Left lung (tissue), 10 donors: ENCODE results near the gene PRDM12. TPM values are rescaled to one million over a fixed set of nuclear protein-coding genes. Genes with fewer than 3 reads are reported as not detected.

Experiments
- ATAC-seq: fragments of 200-7000 bp; cut with Tn5 transposase; one replicate; pipeline ENCODE4 v1.9.1; 2020; ENCODE audit warnings: moderate library complexity
- DNase-seq, 4 donors: peaks; one replicate each; pipeline ENCODE4 v3.0.0-alpha.2; 2013 to 2020
- H3K27ac ChIP-seq, 2 donors: fragments of 200-600 bp; sonication (generic) in 1 of 2; one replicate each; pipeline versions ENCODE4 v1.5.0 to v1.8.0; 2020 to 2021
- H3K27me3 ChIP-seq, 2 donors: fragments of 200-600 bp; sonication (generic) in 1 of 2; one replicate each; pipeline versions ENCODE4 v1.5.0 to v1.8.0; 2020 to 2021
- H3K36me3 ChIP-seq, 2 donors: fragments of 200-600 bp; sonication (generic) in 1 of 2; one replicate each; pipeline versions ENCODE4 v1.5.0 to v1.8.0; 2020 to 2021
- H3K4me1 ChIP-seq, 2 donors: fragments of 200-600 bp; one replicate each; pipeline ENCODE4 v1.8.0; 2021
- H3K4me3 ChIP-seq, 2 donors: fragments of 200-600 bp; sonication (generic) in 1 of 2; one replicate each; pipeline versions ENCODE4 v1.5.0 to v1.8.0; 2020 to 2021; ENCODE audit warnings: mild to moderate bottlenecking in 1 of 2
- H3K9me3 ChIP-seq, 2 donors: fragments of 200-600 bp; sonication (generic) in 1 of 2; one replicate each; pipeline versions ENCODE4 v1.5.0 to v1.8.0; 2020 to 2021
- intact Hi-C, 2 donors: fragments of 100-400 bp; cut with DNase I; formaldehyde crosslinking; loops; one replicate each; pipeline versions ENCODE4 v1.11.2 to v1.14.2; 2022
- polyA plus RNA-seq, 6 donors: library from polyadenylated mRNA; unstranded; fragments of 120-200 nt; gene quantifications; one replicate each; pipeline ENCODE4 v1.2.1, GENCODE V29; 2013; ENCODE audit not compliant: insufficient read length in 6 of 6
- total RNA-seq, 2 donors: library from RNA; stranded (reverse); fragmentation: NEBNext Ultra II Directional; extraction: Animal tissue kit (Norgen Biotek cat#: 25700); gene quantifications; one replicate each; pipeline ENCODE4 v1.2.1, GENCODE V29; 2021
- TF ChIP-seq, protein P1 (sequence below), 2 donors: fragments of 200-600 bp; sonication (generic) in 1 of 2; IDR thresholded peaks; one replicate each; pipeline versions ENCODE4 v1.5.0 to v1.8.0; 2021; ENCODE audit warnings: antibody characterized with exemption in 2 of 2
- donor health status: DM: no; HTN: yes; CAD: no.
- donor health status: DM: no; HTN: no; CAD: no.

The PRDM12 gene
- total and polyA plus RNA-seq, 8 donors, result not detected

DNA sequence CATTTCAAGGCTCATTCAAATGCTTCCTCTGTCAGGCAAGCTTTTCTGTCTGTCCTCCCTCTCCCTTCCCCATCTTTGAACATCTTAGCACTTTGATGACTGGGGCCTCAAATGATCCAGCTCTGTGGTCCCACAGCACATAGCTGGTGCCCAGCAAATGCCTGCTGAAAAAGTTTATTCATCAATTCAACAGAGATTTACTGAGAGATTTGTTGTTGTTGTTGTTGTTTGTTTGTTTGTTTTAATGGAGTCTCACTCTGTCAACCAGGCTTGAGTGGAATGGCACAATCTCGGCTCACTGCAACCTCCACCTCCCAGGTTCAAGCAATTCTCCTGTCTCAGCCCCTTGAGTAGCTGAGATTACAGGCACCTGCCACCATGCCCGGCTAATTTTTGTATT, 23.2 kb downstream of the PRDM12 start:
- Histone ChIP-seq H3K4me3 (no peak overlapping the region), H3K36me3 (no peaks in the 10 kb centered on the region), H3K4me1 (peaks cover under 1 to 3% of the 10 kb centered on the region in 2 donors), H3K27ac (no peak overlapping the region), H3K9me3 (no peaks in the 10 kb centered on the region), H3K27me3 (no peaks in the 10 kb centered on the region)
- TF ChIP-seq, protein P1, sequence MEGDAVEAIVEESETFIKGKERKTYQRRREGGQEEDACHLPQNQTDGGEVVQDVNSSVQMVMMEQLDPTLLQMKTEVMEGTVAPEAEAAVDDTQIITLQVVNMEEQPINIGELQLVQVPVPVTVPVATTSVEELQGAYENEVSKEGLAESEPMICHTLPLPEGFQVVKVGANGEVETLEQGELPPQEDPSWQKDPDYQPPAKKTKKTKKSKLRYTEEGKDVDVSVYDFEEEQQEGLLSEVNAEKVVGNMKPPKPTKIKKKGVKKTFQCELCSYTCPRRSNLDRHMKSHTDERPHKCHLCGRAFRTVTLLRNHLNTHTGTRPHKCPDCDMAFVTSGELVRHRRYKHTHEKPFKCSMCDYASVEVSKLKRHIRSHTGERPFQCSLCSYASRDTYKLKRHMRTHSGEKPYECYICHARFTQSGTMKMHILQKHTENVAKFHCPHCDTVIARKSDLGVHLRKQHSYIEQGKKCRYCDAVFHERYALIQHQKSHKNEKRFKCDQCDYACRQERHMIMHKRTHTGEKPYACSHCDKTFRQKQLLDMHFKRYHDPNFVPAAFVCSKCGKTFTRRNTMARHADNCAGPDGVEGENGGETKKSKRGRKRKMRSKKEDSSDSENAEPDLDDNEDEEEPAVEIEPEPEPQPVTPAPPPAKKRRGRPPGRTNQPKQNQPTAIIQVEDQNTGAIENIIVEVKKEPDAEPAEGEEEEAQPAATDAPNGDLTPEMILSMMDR (IDR thresholded peaks at IDR 0.05), result no peak
- no peak for ATAC-seq
- intact Hi-C loops, result loop anchor here in 1 of 2 donors (10.0 kb wide), 1 partner anchor 223 kb away; no protein-coding TSS in a partner anchor
- DNase-seq, result no peak

- H3K27me3 ChIP-seq, result no peaks in the 10 kb centered on the region
- H3K9me3 ChIP-seq, result no peaks in the 10 kb centered on the region
- ATAC-seq, result no peak
- TF ChIP-seq, protein P1 (IDR thresholded peaks at IDR 0.05), result no peak
- H3K4me1 ChIP-seq, result peaks cover 3 to 4% of the 10 kb centered on the region in 2 donors
- H3K36me3 ChIP-seq, result no peaks in the 10 kb centered on the region
- no peak for DNase-seq
- no peak overlapping the region for H3K4me3 ChIP-seq
- intact Hi-C loops, result loop anchor here in 1 of 2 donors (10.0 kb wide), 1 partner anchor 223 kb away; no protein-coding TSS in a partner anchor
- no peak overlapping the region for H3K27ac ChIP-seq
Observed at GRCh38 chr9:130688072-130688471, 23.7 kb downstream of the PRDM12 start.

GRCh38 chr9:130689572-130689936, 25.2 kb downstream of the PRDM12 start:
- Histone ChIP-seq H3K4me3 (peak overlapping the region; percentile 11 to 26), H3K27ac (peak overlapping the region; percentile 65 to 71), H3K36me3 (no peaks in the 10 kb centered on the region), H3K27me3 (no peaks in the 10 kb centered on the region), H3K4me1 (peaks cover 3 to 13% of the 10 kb centered on the region in 2 donors), H3K9me3 (no peaks in the 10 kb centered on the region)
- TF ChIP-seq, protein P1 (IDR thresholded peaks at IDR 0.05), result no peak
- ATAC-seq, result no peak
- no peak for DNase-seq
- intact Hi-C loops, result loop anchor here in 1 of 2 donors (10.0 kb wide), 1 partner anchor 225 kb away; no protein-coding TSS in a partner anchor

DNA sequence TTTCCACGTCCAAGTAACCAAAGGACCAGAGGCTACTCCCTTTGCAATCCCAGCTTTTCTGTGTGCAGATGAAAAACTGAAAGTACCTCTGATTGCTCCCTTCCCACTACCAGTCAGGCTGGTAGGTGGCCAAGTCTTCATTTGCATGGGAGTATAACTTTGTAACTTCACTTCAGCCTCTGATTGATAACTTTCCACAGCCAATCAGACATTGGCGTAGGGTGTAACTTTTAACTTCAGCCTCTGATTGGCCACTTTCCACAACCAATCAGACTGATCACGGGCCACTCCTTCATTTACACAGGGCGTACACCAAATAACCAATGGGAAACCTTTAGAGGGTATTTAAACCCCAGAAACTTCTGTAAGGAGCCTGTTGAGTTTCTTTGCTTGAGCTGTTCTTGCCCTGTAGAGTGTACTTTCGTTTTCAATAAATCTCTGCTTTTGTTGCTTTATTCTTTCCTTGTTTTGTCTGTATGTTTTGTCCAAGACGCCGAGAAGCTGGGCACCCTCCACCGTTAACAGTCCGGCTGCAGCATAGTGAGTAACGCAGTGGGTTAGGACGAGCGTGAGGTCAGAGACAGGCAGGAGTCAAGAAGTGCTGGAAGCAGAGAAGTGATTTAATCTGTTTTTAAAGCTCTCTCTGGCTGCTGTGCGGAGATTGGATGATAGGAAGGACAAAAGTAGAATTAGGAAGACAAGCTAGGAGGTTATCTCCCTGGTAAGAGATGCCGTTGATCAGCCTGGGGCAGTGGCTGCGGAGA, 25.7 kb downstream of the PRDM12 start:
- Histone ChIP-seq H3K4me3 (peak overlapping the region; percentile 11 to 26), H3K4me1 (peaks cover 3 to 18% of the 10 kb centered on the region in 2 donors), H3K27ac (peak overlapping the region; percentile 65 to 74), H3K36me3 (no peaks in the 10 kb centered on the region), H3K27me3 (no peaks in the 10 kb centered on the region), H3K9me3 (no peaks in the 10 kb centered on the region)
- TF ChIP-seq, protein P1 (IDR thresholded peaks at IDR 0.05), result no peak
- intact Hi-C loops, result loop anchor here in 1 of 2 donors (10.0 kb wide), 1 partner anchor 225 kb away; no protein-coding TSS in a partner anchor
- peak; percentile 75 for ATAC-seq
- DNase-seq, result peak in 3 of 4 donors; percentile 66 to 95 (median 90)

DNA sequence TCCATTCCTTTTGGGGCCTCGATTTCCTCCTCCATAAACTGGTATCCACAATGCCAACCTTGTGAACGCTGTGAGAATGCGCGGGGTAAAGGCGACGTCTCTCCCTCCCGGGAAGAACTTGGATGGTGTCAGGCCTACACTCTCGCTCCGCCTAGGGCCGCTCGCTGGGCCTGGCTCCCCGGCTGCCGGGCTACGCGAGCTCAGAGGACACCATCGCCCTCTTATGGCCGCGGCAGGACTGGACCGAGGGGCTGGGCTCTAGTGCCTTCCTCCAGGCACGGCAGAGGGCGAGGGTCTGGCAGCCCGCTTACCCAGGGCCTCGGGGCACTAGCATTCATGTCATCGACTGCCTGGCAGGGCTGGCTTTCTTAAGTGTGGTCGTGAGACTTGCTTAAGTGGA, 27.9 kb downstream of the PRDM12 start:
- Histone ChIP-seq H3K27ac (no peak overlapping the region), H3K27me3 (no peaks in the 10 kb centered on the region), H3K9me3 (no peaks in the 10 kb centered on the region), H3K4me3 (no peak overlapping the region), H3K4me1 (peaks cover 3 to 29% of the 10 kb centered on the region in 2 donors), H3K36me3 (peaks cover 0 to 21% of the 10 kb centered on the region in 2 donors)
- ATAC-seq (no peak), DNase-seq (no peak)
- intact Hi-C loops, result no loop called here
- TF ChIP-seq, protein P1 (IDR thresholded peaks at IDR 0.05), result no peak
